NCI-H345 treated with DMSO at 0.1 percent for 48 hours (cell line): ENCODE data around the gene ARAP1.

ENCODE experiments used
- DNase-seq: peaks from one replicate; lab custom pipeline; 2025; ENCODE audit not compliant: unreplicated experiment; lab: John Stamatoyannopoulos, UW

ARAP1 gene

GRCh38 chr11:72725724-72726028 lies 26.5 kb downstream of the ARAP1 start:
- no peak for DNase-seq

- DNase-seq: peak; percentile 66
These were observed 27.1 kb downstream of the ARAP1 start for GRCh38 chr11:72724851-72725723.

- DNase-seq: no peak
These were observed 28.1 kb downstream of the ARAP1 start for GRCh38 chr11:72724021-72724551.

- no peak for DNase-seq
These were observed 28.7 kb downstream of the ARAP1 start for GRCh38 chr11:72723508-72723907.

- DNase-seq: peak; percentile 17
These were observed 30.0 kb downstream of the ARAP1 start for GRCh38 chr11:72722050-72722748.

GRCh38 chr11:72721689-72722049 lies 30.5 kb downstream of the ARAP1 start:
- no peak for DNase-seq

GRCh38 chr11:72721276-72721675 lies 30.9 kb downstream of the ARAP1 start:
- DNase-seq: no peak

GRCh38 chr11:72720784-72721183 lies 31.4 kb downstream of the ARAP1 start:
- no peak for DNase-seq

GRCh38 chr11:72720047-72720446 lies 32.2 kb downstream of the ARAP1 start:
- no peak for DNase-seq

- no peak for DNase-seq
These were observed 32.7 kb downstream of the ARAP1 start for GRCh38 chr11:72719551-72719950.

- no peak for DNase-seq
These were observed 33.1 kb downstream of the ARAP1 start for GRCh38 chr11:72719144-72719543.

GRCh38 chr11:72718101-72718501 lies 34.1 kb downstream of the ARAP1 start:
- DNase-seq: no peak

GRCh38 chr11:72716788-72717435 lies 35.3 kb downstream of the ARAP1 start:
- no peak for DNase-seq

- no peak for DNase-seq
These were observed 35.9 kb downstream of the ARAP1 start for GRCh38 chr11:72716290-72716689.

GRCh38 chr11:72712841-72713240 lies 39.4 kb downstream of the ARAP1 start:
- DNase-seq: no peak

- no peak for DNase-seq
These were observed 39.9 kb downstream of the ARAP1 start for GRCh38 chr11:72712168-72712751.

GRCh38 chr11:72711141-72711540 lies 41.1 kb downstream of the ARAP1 start:
- DNase-seq: no peak

- no peak for DNase-seq
These were observed 41.9 kb downstream of the ARAP1 start for GRCh38 chr11:72710278-72710677.

GRCh38 chr11:72709478-72710238 lies 42.5 kb downstream of the ARAP1 start:
- DNase-seq: no peak

- no peak for DNase-seq
These were observed 45.2 kb downstream of the ARAP1 start for GRCh38 chr11:72707032-72707431.

GRCh38 chr11:72706579-72706978 lies 45.6 kb downstream of the ARAP1 start:
- DNase-seq: no peak
